NCI-H2107 treated with DMSO at 0.1 percent for 48 hours (cell line): ENCODE results near the gene CFAP77.

ENCODE experiments used
- DNase-seq: peaks from one replicate; lab custom pipeline; 2025; ENCODE audit not compliant: unreplicated experiment; lab: John Stamatoyannopoulos, UW

CFAP77 gene

GRCh38 chr9:132407196-132407595 lies 2.8 kb upstream of the CFAP77 start:
- no peak for DNase-seq

DNA sequence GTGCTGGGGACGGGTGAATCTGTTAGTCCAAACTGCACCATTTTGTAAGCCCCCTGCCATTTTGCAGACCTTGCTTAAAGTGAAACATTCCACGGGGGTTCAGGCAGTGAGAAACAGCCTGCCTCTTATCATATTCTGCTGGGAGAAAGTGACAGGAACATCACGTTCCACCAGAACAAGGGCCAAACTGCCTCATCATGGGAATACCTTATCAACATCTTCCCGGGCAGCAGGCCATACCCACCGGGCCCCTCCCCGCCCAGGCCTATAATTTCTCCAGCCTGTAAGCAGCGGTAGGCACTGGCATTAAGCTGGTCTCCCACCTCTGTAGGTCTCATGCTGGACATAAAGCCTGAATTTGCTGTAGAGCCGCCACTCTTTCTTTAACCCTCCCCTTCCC lies 1.5 kb upstream of the CFAP77 start:
- no peak for DNase-seq

- no peak for DNase-seq
Observed at GRCh38 chr9:132410642-132411041, 631 bp downstream of the CFAP77 start.

GRCh38 chr9:132411091-132411508 lies 1.1 kb downstream of the CFAP77 start:
- DNase-seq: peak; percentile 51

DNA sequence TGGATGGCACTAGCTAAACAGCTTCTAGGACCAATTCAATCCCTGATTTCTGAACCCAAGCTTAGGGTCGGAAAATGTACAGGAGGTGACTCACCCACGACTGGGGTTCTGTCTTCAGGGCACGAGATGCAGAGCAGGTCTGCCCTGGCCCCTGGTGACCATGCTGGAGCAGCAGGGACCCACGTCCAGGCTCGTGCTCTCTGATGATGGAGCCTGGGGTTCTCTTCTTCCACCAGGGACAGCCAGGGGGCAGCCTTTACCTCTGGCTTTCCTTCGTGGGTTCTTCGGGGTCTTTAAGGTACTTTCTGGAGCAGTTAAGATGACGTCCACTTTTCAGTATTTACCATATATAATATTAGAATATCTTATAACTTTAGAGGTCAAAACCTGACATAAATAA lies 2.1 kb downstream of the CFAP77 start:
- peak; percentile 10 for DNase-seq

- no peak for DNase-seq
Observed at GRCh38 chr9:132413926-132414325, 3.9 kb downstream of the CFAP77 start.

GRCh38 chr9:132414731-132415130 lies 4.7 kb downstream of the CFAP77 start:
- no peak for DNase-seq

GRCh38 chr9:132415181-132415580 lies 5.2 kb downstream of the CFAP77 start:
- DNase-seq: no peak

DNA sequence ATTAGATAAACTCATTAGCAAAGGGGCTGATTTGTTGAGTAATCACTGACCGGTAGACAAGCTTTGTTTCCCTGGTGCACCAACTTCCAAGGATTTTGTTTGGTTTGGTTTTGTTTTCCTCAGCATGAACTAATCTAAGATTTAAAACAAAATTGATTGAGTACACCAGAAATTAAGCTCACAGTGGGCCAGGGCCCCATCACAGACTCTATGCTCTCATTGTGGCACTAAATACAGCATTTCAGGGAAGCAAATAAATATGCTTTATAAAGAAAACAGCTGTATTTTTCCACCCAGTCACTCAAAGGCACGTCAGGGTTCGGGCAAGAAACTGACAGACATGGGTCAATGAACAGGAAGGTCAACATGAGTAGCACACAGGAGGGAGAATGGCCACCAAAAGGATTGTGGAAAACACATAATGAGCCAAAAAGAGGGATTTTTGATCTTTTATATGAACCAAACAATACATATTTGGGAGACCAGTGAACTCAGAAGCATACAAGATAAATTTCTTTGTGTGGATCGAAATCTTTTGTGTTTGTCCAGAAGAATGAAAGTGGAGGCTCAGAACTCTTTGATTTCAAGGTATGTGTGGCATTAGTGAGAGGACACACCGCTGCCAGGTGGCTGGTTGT lies 8.8 kb downstream of the CFAP77 start:
- DNase-seq: no peak

DNA sequence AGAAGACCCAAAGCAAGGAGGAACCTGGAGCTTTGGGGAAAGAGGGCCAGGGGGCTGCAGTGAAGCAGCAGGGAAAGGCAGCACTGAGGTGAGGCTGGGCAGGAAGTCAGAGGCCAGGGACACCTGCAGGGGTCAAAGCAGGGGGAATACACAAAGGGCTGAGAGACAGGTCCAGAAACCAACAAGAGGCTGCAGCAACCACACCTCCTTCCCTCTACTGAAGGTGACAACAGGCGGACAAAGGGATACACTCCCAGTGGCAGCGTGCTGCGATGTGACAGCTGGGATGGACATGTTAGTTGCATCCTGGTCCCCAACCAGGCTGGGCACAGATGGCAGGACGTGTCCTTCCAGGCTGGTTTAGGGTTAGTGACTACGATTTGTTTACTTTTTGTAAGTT lies 12.6 kb downstream of the CFAP77 start:
- no peak for DNase-seq

GRCh38 chr9:132423503-132423902 lies 13.5 kb downstream of the CFAP77 start:
- DNase-seq: no peak

GRCh38 chr9:132424857-132425674 lies 15.1 kb downstream of the CFAP77 start:
- no peak for DNase-seq

- DNase-seq: no peak
Observed at GRCh38 chr9:132425675-132426062, 15.7 kb downstream of the CFAP77 start.

DNA sequence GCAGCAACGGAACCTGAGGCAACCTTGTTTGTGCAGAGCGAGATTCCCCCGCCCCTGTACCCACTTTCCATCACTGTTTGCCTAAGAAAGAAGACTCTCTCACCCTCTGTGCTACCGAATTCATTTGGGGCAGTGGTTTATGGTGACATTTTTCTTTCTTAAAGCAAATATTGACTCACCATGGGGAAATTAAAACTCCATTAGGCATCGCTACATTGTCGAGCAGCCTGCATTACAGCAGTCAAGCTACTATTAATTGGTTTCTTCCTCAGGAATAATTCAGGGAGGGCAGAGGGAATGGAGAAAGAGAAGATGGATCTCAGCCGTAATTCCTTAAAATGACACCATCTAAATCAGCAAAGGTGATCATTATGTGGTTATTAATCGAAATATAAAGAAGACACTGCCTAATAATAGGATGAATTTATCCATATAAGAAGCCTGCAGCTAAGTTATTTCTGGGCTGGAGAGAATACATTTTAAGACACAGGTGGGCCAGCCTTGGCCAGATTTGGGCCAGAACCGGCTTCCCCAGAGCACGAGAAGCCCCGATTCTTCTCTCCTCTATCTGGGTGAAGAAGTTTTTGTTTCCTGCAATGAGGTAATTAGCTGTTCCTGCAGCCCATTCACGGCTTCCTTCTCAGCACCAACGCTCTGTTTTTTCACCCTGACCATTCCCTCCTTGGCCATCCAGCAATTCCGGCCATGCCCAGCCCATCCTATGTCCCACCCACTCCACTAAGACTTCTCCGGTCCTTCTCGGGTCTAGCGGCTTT lies 16.8 kb downstream of the CFAP77 start:
- DNase-seq: no peak

DNA sequence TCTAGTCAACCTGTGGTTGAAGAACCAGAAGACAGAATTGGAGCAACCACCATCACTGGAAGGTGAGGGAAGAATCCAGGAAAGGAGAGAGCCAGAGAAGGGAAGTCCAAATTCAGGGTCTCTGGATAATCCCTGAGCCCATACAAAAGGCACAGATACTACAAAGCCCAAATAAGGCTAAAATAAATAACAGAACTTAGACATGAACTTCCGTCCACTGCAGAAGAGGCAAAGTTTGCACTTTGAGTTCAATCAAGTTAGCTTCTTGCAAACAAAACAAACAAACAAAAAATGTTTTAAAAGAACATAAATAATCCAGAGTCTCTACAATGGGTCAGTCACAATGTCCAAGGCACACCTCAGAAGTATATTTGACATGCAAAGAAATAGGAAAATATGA lies 21.0 kb downstream of the CFAP77 start:
- no peak for DNase-seq

DNA sequence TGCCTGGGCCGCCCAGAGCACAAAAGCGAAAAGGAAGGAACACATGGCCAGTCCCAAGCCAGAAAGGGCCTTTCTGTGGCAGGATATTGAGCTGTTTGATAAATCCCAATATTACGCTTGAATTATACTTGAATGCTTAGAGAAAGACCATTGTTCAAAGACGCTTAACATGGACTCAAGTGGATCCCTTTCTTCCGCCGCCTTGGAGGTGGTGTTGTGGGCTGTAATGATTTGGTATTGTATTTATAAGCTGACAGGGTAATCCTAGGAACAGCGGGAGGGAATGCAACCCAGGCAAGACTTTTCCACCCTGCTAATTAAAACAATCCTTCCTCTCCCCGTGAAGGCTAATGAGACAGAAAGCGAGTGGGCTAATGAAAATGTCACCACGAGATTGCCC lies 24.9 kb downstream of the CFAP77 start:
- DNase-seq: no peak

DNA sequence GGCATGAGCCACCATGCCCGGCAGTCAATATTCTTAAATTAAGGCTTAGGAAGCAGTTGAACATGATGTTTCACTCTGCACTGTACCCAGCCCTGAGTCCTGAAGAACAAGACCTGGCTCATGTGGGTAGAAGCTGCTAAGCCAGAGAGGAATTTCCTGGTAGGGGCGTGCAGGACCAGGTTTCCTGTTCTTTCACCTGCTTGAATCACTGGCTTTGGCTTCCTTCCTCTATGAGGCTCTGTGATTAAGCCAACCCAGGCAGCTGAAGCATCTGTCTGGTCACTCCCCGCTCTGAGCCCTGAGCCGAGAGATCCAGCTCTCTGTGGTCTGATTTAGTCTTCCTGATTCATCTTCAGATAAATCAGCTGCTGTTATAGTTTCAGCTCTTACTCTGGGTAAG lies 29.1 kb downstream of the CFAP77 start:
- DNase-seq: no peak

GRCh38 chr9:132440735-132441134 lies 30.7 kb downstream of the CFAP77 start:
- no peak for DNase-seq

GRCh38 chr9:132441404-132441803 lies 31.4 kb downstream of the CFAP77 start:
- no peak for DNase-seq

DNA sequence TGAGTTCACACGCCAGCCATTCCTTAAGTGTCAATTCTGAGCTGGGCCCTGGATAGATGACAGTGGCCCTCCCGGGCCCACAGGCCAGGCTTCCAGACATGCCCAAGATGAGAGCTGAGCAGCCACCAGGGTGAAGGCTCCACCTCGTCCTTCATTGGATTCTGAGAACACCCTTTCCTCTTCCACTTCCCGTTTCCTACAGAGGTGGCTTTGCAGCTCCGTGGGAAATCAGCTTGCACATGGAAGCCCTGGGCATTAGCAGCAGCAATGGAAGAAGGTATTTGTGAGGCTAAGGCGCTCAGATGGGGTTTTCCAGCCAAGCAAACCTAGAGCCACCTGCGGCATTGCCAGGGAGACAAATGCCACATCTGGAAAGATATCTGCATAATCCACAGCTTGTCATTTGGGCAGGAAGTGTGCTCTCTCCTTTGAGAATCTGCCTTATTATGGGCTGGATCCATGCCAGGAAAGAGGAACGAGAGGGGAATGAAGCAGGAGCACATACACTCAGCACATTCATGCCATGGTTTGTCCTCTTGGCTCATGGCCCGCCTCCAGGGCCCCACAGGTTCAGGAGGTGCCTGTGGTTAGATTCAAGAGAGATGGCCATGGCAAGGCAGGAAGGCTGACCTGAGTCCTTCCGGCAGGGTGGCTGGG lies 34.1 kb downstream of the CFAP77 start:
- no peak for DNase-seq

- no peak for DNase-seq
Observed at GRCh38 chr9:132446887-132447286, 36.9 kb downstream of the CFAP77 start.
